Endothelial cell of umbilical vein (primary cell): ENCODE data around the gene RIMBP2. TPM values are rescaled to one million over a fixed set of nuclear protein-coding genes. Genes with fewer than 3 reads are reported as not detected.

ENCODE experiments used
- BruUV-seq: library from RNA; stranded (reverse); fragments of 400-500 nt; replicated peaks from 2 replicates; lab custom pipeline; 2021; lab: Mats Ljungman, UMichigan
- CTCF ChIA-PET: fragments of 300-600, 350-600 bp; sonication (Branson Sonifier 250); formaldehyde crosslinking; loops from one replicate; lab custom pipeline; 2021; ENCODE audit warnings: antibody characterized with exemption, inconsistent platforms; lab: Charles Lee
- POLR2A ChIA-PET: fragments of 300-600, 350-600 bp; sonication (Branson Sonifier 250); formaldehyde crosslinking; loops from one replicate; lab custom pipeline; 2021; ENCODE audit warnings: antibody characterized with exemption, inconsistent platforms; lab: Charles Lee
- DNase-seq: peaks from one replicate; pipeline ENCODE4 v3.0.0-alpha.2; 2011; ENCODE audit warnings: low read depth, low spot score
- FAIRE-seq: peaks from 2 replicates; lab custom pipeline; 2011; peaks lifted over from hg19 to GRCh38; lab: Jason Lieb, UNC
- H2AFZ ChIP-seq: 2 replicates; pipeline ENCODE4 v1.6.0; 2012; ENCODE audit warnings: low read depth, low read length, control low read depth, inconsistent platforms
- H3K27ac ChIP-seq: 2 replicates; pipeline ENCODE4 v1.5.1; 2011; ENCODE audit warnings: low read depth, mild to moderate bottlenecking, control low read depth, low read length, moderate library complexity; ENCODE audit not compliant: insufficient read depth
- H3K27me3 ChIP-seq, 2 experiments: 2 replicates each; pipeline versions ENCODE4 v1.6.0 to v1.6.1; 2011; ENCODE audit warnings: low read length in 2 of 2, mixed read lengths in 1 of 2; ENCODE audit not compliant: control insufficient read depth in 2 of 2, insufficient read depth in 2 of 2
- H3K36me3 ChIP-seq, 2 experiments: 2 replicates in 1 of 2; 3 replicates in 1 of 2; pipeline ENCODE4 v1.5.1; 2011; ENCODE audit warnings: low read length in 2 of 2, mild to moderate bottlenecking in 1 of 2, moderate library complexity in 1 of 2; ENCODE audit not compliant: control insufficient read depth in 2 of 2, insufficient read depth in 2 of 2; ENCODE audit errors: extremely low read depth in 1 of 2
- H3K4me1 ChIP-seq: 3 replicates; pipeline ENCODE4 v1.5.1; 2011; ENCODE audit warnings: mild to moderate bottlenecking, low read length; ENCODE audit not compliant: control insufficient read depth, insufficient read depth; ENCODE audit errors: extremely low read depth
- H3K4me2 ChIP-seq: 2 replicates; pipeline ENCODE4 v1.6.1; 2011; ENCODE audit warnings: low read length, control low read depth, mixed read lengths; ENCODE audit not compliant: insufficient read depth
- H3K4me3 ChIP-seq, 3 experiments: fragments of 200-600 bp in 1 of 3; sonication (generic), shearing (Covaris generic) in 1 of 3; replicated peaks in 1 of 3; 2 replicates each; pipeline ENCODE4 v1.5.1; 2011 to 2016; ENCODE audit warnings: control low read depth in 3 of 3, low read length in 3 of 3, mild to moderate bottlenecking in 2 of 3, inconsistent platforms in 1 of 3, low read depth in 1 of 3, moderate library complexity in 1 of 3; ENCODE audit not compliant: insufficient read depth in 1 of 3
- H3K79me2 ChIP-seq: 2 replicates; pipeline ENCODE4 v1.6.0; 2012; ENCODE audit warnings: low read length, inconsistent platforms; ENCODE audit not compliant: control insufficient read depth, insufficient read depth
- H3K9ac ChIP-seq: replicated peaks from 2 replicates; pipeline ENCODE3; 2011; ENCODE audit warnings: low read length, control low read depth; ENCODE audit not compliant: insufficient read depth; ENCODE audit errors: extremely low read depth
- H3K9me1 ChIP-seq: replicated peaks from 3 replicates; pipeline ENCODE4 v1.6.0; 2011; ENCODE audit warnings: mild to moderate bottlenecking, low read length; ENCODE audit not compliant: control insufficient read depth, insufficient read depth; ENCODE audit errors: extremely low read depth
- H3K9me3 ChIP-seq: replicated peaks from 2 replicates; pipeline ENCODE4 v1.5.1; 2012; ENCODE audit warnings: low read length, inconsistent platforms; ENCODE audit not compliant: control insufficient read depth, insufficient read depth
- H4K20me1 ChIP-seq: replicated peaks from 2 replicates; pipeline ENCODE3; 2011; ENCODE audit warnings: mild to moderate bottlenecking, low read length; ENCODE audit not compliant: control insufficient read depth, insufficient read depth; ENCODE audit errors: extremely low read depth
- CTCF ChIP-seq, 2 donors: IDR thresholded peaks; 1 replicate in 1 of 2; 2 replicates in 1 of 2; pipeline ENCODE4 v1.5.1; 2011; ENCODE audit warnings: low read length in 2 of 2, mild to moderate bottlenecking in 2 of 2, moderate library complexity in 2 of 2, control low read depth in 1 of 2, inconsistent platforms in 1 of 2, low read depth in 1 of 2; ENCODE audit not compliant: insufficient read depth in 1 of 2; ENCODE audit errors: extremely low read depth in 1 of 2
- FOS ChIP-seq: IDR thresholded peaks from 2 replicates; pipeline ENCODE4 v1.6.1; 2011; ENCODE audit warnings: mild to moderate bottlenecking, low read length, moderate library complexity, borderline replicate concordance; ENCODE audit not compliant: insufficient read depth
- GATA2 ChIP-seq: IDR thresholded peaks from 2 replicates; pipeline ENCODE4 v1.7.0; 2011; ENCODE audit warnings: low read depth, mild to moderate bottlenecking, moderate library complexity, mixed read lengths, low read length; ENCODE audit not compliant: insufficient read length, insufficient read depth
- JUN ChIP-seq: IDR thresholded peaks from 2 replicates; pipeline ENCODE4 v1.6.1; 2011; ENCODE audit warnings: borderline replicate concordance, low read depth; ENCODE audit not compliant: insufficient read length, insufficient read depth
- MAX ChIP-seq: IDR thresholded peaks from 2 replicates; pipeline ENCODE4 v1.6.1; 2011; ENCODE audit not compliant: insufficient read depth, insufficient read length
- MYC ChIP-seq: IDR thresholded peaks from one replicate; pipeline ENCODE4 v1.6.1; 2011; ENCODE audit warnings: mild to moderate bottlenecking, low read depth, low read length
- POLR2A ChIP-seq: IDR thresholded peaks from 2 replicates; pipeline ENCODE4 v1.6.1; 2012; ENCODE audit warnings: low read depth, mild to moderate bottlenecking, control low read depth, low read length
- POLR2AphosphoS5 ChIP-seq: IDR thresholded peaks from 2 replicates; pipeline ENCODE4 v1.6.1; 2012; ENCODE audit warnings: low read depth, mild to moderate bottlenecking, control low read depth, low read length, moderate library complexity; ENCODE audit not compliant: insufficient read depth
- dilution Hi-C: fragments of 300-500 bp; cut with MboI; formaldehyde crosslinking; loops from one replicate; pipeline ENCODE4 v1.15.0; 2019; ENCODE audit warnings: low sequenced_read_pairs; ENCODE audit not compliant: extremely low pct_ligation_motif_present
- intact Hi-C: fragments of 100-400 bp; cut with micrococcal nuclease; formaldehyde crosslinking; loops from one replicate; pipeline ENCODE4 v1.10.0; 2022
- polyA plus RNA-seq, 4 experiments: library from polyadenylated mRNA; depleted of rRNA in 3 of 4; stranded (reverse) in 3 of 4; unstranded in 1 of 4; fragments of >200 nt; gene quantifications; 2 replicates each; pipeline versions ENCODE4 v1.2.1 to v1.2.3, GENCODE V29; 2011 to 2012; ENCODE audit warnings: missing spikeins in 1 of 4
- total RNA-seq: library from RNA; stranded (reverse); gene quantifications from 2 replicates; pipeline ENCODE4 v1.2.3, GENCODE V29; 2021

Gene RIMBP2
- total and polyA plus RNA-seq, 2 donors (not counting 3 experiments of a cell fraction or from before 2014, with no cell fraction given) = 0.04 TPM; not detected in 1

- H3K4me3 ChIP-seq = no peak overlapping the region
- H3K27ac ChIP-seq = no peak overlapping the region
- FAIRE-seq (no peak), DNase-seq (no peak)
- H3K79me2 ChIP-seq = no peaks in the 10 kb centered on the region
- H3K9me1 ChIP-seq = no peaks in the 10 kb centered on the region
- ChIA-PET CTCF (no interaction called here), POLR2A (no interaction called here)
- no peaks in the 10 kb centered on the region for H3K36me3 ChIP-seq
- no peaks in the 10 kb centered on the region for H4K20me1 ChIP-seq
- H3K9ac ChIP-seq = no peak overlapping the region
- no peaks in the 10 kb centered on the region for H3K4me1 ChIP-seq
- no TSS peak for BruUV-seq
- dilution Hi-C loops = no loop called here
- H2AFZ ChIP-seq = no peak overlapping the region
- no peaks in the 10 kb centered on the region for H3K27me3 ChIP-seq
- no peak for TF ChIP-seq MAX
- TF ChIP-seq FOS = no peak
- TF ChIP-seq MYC = no peak
- no peak for TF ChIP-seq CTCF (IDR thresholded peaks at IDR 0.05; ENCODE audit: extremely low read depth in 1 of 2, insufficient read depth in 1 of 2, low read depth in 1 of 2, low read length in 2 of 2)
- TF ChIP-seq POLR2A = no peak
- TF ChIP-seq GATA2 = no peak
- TF ChIP-seq POLR2AphosphoS5 = no peak
- TF ChIP-seq JUN = no peak
- intact Hi-C loops = no loop called here
- H3K9me3 ChIP-seq = peaks cover 7% of the 10 kb centered on the region
- H3K4me2 ChIP-seq = no peak overlapping the region
Observed at GRCh38 chr12:130522244-130522834, 193.8 kb downstream of the RIMBP2 start.
